Peyer's patch (tissue), 4 donors: ENCODE results near the gene OARD1.

Source experiments
- CTCF ChIP-seq, 6 experiments: fragments of 450-650 bp in 4 of 6; fragments of 200-600 bp in 2 of 6; sonication (generic) in 1 of 6; IDR thresholded peaks; one replicate each; pipeline ENCODE4 v1.5.1; 2017 to 2019; ENCODE audit warnings: antibody characterized with exemption in 6 of 6, mild to moderate bottlenecking in 3 of 6, moderate library complexity in 1 of 6
- POLR2A ChIP-seq, 2 donors: fragments of 450-650 bp; IDR thresholded peaks; one replicate each; pipeline ENCODE4 v1.5.1; 2017; ENCODE audit warnings: antibody characterized with exemption in 2 of 2, mild to moderate bottlenecking in 2 of 2, moderate library complexity in 2 of 2

- TF ChIP-seq CTCF (IDR thresholded peaks at IDR 0.05) (peak in 2 of 6 experiments; percentile 1 to 12), POLR2A (IDR thresholded peaks at IDR 0.05) (peak; percentile 26 to 67)
Measured at GRCh38 chr6:41071501-41071922, 644 bp downstream of the OARD1 start.
